ENCODE measurements around the gene SNRNP70. TPM values are rescaled to one million over a fixed set of nuclear protein-coding genes. Genes with fewer than 3 reads are reported as not detected.

SNRNP70 gene
- total and polyA plus RNA-seq, 10 of the 15 experiments (the other 5 are each of a cell fraction or from before 2014, with no cell fraction given) = 2.7 to 453 (median 159) TPM

- TF ChIP-seq ZBTB40 (IDR thresholded peaks at IDR 0.05; ENCODE audit: borderline replicate concordance) (no peak), BACH1 (IDR thresholded peaks at IDR 0.05; ENCODE audit: borderline replicate concordance) (no peak), CHD2 (IDR thresholded peaks at IDR 0.05; ENCODE audit: borderline replicate concordance, low read depth, low read length) (no peak), ETV6 (conservative IDR thresholded peaks at IDR 0.05 in 1 of 2, IDR thresholded peaks at IDR 0.05 in 1 of 2; ENCODE audit: borderline replicate concordance in 1 of 2, low read depth in 1 of 2) (no peak), EZH2 (IDR thresholded peaks at IDR 0.05; ENCODE audit: borderline replicate concordance, control insufficient read depth, low read depth, low read length) (no peak), GABPA (IDR thresholded peaks at IDR 0.05; ENCODE audit: low read depth) (no peak), NKRF (conservative IDR thresholded peaks at IDR 0.05) (no peak), KAT2A (conservative IDR thresholded peaks at IDR 0.05; ENCODE audit: control insufficient read depth, low read depth, low read length) (no peak)
These were observed 50.4 kb downstream of the SNRNP70 start (continued) for GRCh38 chr19:49135686-49136085.

All from GM12878 (cell line).